GM10266 (cell line): ENCODE measurements around the gene DENND1A.

Experiments used
- DNase-seq: peaks from one replicate; pipeline ENCODE4 v3.0.0; 2012; ENCODE audit errors: extremely low spot score
- TF ChIP-seq, protein P1 (sequence below): IDR thresholded peaks from 2 replicates; pipeline ENCODE4 v1.5.1; 2012; ENCODE audit warnings: mild to moderate bottlenecking, low read depth; ENCODE audit not compliant: control insufficient read depth, insufficient read depth; ENCODE audit errors: missing control alignments

DENND1A gene

DNA sequence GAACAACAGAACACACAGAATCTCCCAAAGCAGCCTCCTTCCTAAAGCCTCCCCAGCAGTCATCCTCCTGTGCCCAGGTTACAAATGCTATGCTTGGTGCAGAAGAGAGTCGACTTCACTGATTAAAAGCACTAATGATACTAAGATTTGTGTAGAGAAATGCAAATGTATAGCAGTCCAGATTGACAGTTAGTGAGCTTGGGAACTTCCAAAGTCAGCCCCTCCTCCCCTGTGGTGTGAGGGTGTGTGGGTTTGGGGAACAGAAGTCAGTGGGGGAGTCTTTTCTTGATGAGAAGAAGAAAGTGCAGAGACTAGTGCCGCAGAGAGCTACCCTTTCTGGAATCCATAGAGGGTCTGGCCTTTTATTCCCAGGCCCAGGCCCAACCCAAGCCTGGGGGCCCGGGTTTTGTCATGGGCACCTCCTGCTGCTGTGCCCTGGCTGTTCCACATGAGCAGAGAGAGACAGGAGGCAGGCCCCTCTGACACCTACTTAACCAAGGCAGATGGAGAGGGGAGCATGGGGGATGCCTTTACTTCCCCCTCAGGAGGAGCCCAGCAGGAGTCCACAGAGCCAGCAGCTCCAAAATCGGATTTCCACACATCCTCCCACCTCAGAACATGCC, 173.3 kb downstream of the DENND1A start:
- DNase-seq, result peak; percentile 31
- TF ChIP-seq, protein P1, sequence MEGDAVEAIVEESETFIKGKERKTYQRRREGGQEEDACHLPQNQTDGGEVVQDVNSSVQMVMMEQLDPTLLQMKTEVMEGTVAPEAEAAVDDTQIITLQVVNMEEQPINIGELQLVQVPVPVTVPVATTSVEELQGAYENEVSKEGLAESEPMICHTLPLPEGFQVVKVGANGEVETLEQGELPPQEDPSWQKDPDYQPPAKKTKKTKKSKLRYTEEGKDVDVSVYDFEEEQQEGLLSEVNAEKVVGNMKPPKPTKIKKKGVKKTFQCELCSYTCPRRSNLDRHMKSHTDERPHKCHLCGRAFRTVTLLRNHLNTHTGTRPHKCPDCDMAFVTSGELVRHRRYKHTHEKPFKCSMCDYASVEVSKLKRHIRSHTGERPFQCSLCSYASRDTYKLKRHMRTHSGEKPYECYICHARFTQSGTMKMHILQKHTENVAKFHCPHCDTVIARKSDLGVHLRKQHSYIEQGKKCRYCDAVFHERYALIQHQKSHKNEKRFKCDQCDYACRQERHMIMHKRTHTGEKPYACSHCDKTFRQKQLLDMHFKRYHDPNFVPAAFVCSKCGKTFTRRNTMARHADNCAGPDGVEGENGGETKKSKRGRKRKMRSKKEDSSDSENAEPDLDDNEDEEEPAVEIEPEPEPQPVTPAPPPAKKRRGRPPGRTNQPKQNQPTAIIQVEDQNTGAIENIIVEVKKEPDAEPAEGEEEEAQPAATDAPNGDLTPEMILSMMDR, result no peak

DNA sequence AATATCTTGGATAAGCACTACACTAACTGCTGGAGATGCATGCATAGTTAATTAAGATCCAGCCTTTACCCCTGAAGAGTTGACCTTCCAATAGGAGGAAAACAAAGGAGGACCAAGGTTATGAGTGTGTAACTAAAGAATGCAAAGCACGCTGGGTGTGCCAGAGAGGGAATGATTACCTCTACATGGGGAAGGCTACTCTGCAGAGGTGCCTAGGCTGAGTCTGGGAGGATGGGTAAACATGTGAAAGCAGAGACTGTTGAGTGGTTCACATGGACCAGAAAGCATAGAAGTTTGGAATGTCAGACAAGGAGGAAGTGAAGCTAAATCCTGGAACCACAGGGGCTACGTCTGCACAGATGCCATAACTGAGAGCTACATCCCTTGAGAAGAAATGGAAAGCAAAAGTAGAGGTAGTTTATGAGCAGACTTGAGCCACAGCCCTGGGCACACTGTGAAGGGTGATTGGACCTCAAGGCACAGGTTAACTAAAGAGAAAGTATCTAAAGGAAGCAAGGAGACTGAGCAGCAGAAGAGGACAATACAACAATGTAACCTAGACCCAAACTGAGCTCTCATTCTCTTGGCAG, 176.2 kb downstream of the DENND1A start:
- TF ChIP-seq, protein P1, result no peak
- DNase-seq, result no peak

DNA sequence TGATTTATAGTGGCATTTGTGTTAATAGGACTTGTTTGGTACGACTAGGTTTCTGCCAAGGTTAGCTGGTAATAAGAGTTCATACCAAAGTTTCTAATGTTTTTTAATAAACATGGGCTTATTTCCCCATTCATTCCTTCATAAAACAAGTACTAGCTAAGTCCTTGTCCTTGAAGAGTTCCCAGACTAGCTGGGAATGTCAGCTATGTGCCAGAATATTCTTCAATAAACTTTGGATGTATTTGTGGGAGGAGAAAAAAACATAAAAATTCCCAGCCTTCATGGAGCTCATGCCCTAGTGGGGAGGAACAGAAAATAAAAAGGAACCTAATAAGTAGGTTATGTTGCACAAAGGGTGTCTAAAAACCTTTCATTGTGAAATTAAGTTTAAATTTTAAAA, 176.9 kb downstream of the DENND1A start:
- TF ChIP-seq, protein P1, result no peak
- no peak for DNase-seq

DNA sequence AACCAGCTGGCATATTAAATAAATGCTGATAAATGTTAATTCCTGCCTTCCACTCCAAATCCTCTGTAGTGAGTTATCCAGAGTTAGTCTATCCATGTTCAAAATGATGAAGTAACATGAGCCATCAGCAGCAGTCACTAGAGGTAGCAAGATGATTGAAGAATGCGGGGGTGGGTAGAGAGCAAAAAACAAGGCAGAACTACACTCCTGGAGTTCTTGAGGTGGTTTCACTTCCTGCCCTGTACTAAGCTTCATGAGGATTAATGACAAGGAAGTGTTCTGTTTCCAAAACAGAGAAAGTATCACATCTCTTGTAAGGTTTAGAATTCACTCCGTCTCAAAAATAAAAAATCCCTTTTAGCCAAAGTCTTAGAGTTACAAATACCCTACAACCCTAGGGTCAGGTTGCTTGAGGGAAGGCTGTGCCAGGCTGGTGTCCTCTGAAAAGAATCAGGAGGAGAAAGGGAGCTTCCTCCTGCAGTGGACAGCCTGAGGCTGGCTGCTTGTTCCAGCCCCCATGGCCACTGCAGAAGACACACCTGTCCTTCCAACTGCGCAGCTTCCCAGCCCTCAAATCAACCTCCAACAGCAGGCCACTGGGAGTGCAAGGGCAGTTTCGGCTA, 180.2 kb downstream of the DENND1A start:
- TF ChIP-seq, protein P1, result no peak
- DNase-seq, result peak; percentile 38

DNA sequence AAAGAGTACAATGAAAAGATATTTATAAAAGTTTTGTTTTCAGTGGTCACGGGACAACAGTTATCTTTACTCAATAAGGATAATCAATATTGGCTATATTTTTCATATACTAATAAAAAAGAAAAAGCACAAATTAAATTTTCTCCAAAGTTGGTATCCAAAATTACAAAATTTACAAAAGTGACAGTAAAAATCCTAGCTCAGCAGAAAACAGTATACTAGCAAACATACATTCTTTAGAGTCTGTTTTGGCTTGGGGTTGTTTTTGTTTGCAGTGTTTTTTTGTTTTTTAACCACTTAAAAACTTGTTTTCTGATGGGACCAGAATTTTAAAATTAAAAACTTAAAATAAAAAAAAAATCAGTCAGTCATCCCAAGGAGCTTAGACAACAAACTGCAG, 183.2 kb downstream of the DENND1A start:
- TF ChIP-seq, protein P1, result no peak
- DNase-seq, result no peak

DNA sequence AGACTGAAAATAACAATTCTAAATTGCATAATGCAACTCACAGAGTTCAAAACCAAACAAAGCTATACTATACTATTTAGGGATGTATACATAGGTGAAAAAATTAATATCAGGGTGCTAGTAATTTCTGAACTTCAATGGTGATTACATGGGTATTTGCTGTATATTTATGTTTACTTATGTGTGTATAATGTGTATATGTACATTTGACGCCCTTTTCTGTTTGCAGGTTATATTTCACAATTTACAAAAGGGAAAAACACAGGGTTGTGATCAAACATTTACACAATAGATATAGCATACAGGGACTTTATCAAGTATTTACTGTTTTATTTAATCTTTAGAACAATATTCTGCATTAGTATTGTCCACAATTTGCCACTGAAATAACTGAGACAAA, 184.0 kb downstream of the DENND1A start:
- no peak for DNase-seq
- TF ChIP-seq, protein P1, result no peak

DNA sequence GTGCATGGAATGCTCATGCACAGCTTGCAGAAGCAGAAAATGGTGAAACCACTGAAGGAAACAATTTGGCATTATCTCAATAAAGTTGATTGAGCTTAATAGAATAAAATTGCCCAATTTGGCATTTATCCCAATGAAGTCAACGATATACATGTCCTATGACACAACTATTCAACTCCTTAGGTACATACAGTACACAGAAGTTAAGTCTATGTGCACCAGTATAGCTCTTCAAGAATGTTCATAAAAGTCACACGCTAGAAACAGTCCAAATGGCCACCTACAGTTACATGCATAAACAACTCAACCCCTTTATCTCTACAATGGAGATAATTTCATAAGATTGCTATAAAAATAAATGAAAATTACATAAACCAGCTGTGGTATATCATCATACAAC, 184.5 kb downstream of the DENND1A start:
- no peak for DNase-seq
- TF ChIP-seq, protein P1, result no peak
